Left ventricle myocardium inferior (tissue), 1 donor: ENCODE results near the gene MYLK3. TPM values are rescaled to one million over a fixed set of nuclear protein-coding genes. Genes with fewer than 3 reads are reported as not detected.

ENCODE experiments used
- DNase-seq: peaks from one replicate; pipeline ENCODE4 v3.0.0-alpha.2; 2020
- H3K27ac ChIP-seq: fragments of 200-600 bp; replicated peaks from 2 replicates; pipeline ENCODE4 v1.8.0; 2021
- H3K27me3 ChIP-seq: fragments of 200-600 bp; 2 replicates; pipeline ENCODE4 v1.8.0; 2021; ENCODE audit warnings: low read depth
- H3K36me3 ChIP-seq: fragments of 200-600 bp; 2 replicates; pipeline ENCODE4 v1.8.0; 2021
- H3K4me1 ChIP-seq: fragments of 200-600 bp; 2 replicates; pipeline ENCODE4 v1.8.0; 2021
- H3K4me3 ChIP-seq: fragments of 200-600 bp; 2 replicates; pipeline ENCODE4 v1.8.0; 2021; ENCODE audit warnings: mild to moderate bottlenecking, moderate library complexity
- H3K9me3 ChIP-seq: fragments of 200-600 bp; replicated peaks from 2 replicates; pipeline ENCODE4 v1.8.0; 2021
- CTCF ChIP-seq: fragments of 200-600 bp; IDR thresholded peaks from 2 replicates; pipeline ENCODE4 v1.8.0; 2021; ENCODE audit warnings: antibody characterized with exemption, mild to moderate bottlenecking, borderline replicate concordance
- intact Hi-C: fragments of 100-400 bp; cut with micrococcal nuclease; formaldehyde crosslinking; loops from one replicate; pipeline ENCODE4 v1.11.0; 2022
- total RNA-seq: library from RNA; stranded (reverse); fragmentation: NEBNext Ultra II Directional; extraction: Animal tissue kit (Norgen Biotek cat#: 25700); gene quantifications from one replicate; pipeline ENCODE4 v1.2.1, GENCODE V29; 2021
- donor health status: DM: no; HTN: yes; CAD: no; lungs with severe emphysema.

The MYLK3 gene
- total RNA-seq, 1 donor from 2014 or later, result 256 TPM

- Histone ChIP-seq H3K4me3 (no peak overlapping the region), H3K9me3 (no peaks in the 10 kb centered on the region), H3K27ac (no peak overlapping the region), H3K27me3 (no peaks in the 10 kb centered on the region), H3K4me1 (peaks cover 20% of the 10 kb centered on the region), H3K36me3 (no peaks in the 10 kb centered on the region)
- TF ChIP-seq CTCF, result no peak
- intact Hi-C loops, result no loop called here
- DNase-seq, result no peak
These were observed 20.7 kb upstream of the MYLK3 start for GRCh38 chr16:46768809-46769208.

GRCh38 chr16:46765050-46765449 is 16.9 kb upstream of the MYLK3 start:
- Histone ChIP-seq H3K36me3 (no peaks in the 10 kb centered on the region), H3K27ac (peak overlapping the region; percentile 96), H3K27me3 (peaks cover under 1% of the 10 kb centered on the region), H3K9me3 (no peaks in the 10 kb centered on the region), H3K4me1 (peaks cover 22% of the 10 kb centered on the region), H3K4me3 (no peak overlapping the region)
- intact Hi-C loops, result no loop called here
- DNase-seq, result no peak
- TF ChIP-seq CTCF, result no peak

GRCh38 chr16:46763147-46763546 is 15.0 kb upstream of the MYLK3 start:
- Histone ChIP-seq H3K27me3 (peaks cover 16% of the 10 kb centered on the region), H3K9me3 (no peaks in the 10 kb centered on the region), H3K36me3 (no peaks in the 10 kb centered on the region), H3K27ac (peak overlapping the region; percentile 96), H3K4me1 (peaks cover 31% of the 10 kb centered on the region), H3K4me3 (peak overlapping the region; percentile 62)
- intact Hi-C loops, result no loop called here
- TF ChIP-seq CTCF, result no peak
- peak; percentile 84 for DNase-seq

DNA sequence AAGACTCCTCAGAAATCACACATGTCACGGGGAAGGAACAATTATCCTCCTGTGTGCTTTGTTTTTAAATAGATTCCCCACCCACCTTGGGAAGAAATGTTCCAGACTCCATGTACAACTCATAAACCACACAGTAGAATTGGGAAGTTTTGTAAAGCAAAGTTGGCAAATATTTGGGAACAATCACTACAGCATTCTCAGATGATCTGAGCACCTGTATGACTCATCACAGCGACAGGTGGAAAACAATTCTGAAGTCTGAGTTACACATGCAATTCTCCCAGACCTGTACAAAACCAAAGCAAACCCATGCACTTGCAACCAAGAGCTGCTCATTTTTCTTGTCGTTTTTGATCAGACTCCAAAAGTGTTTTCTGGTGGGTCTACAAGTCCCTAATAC is 14.4 kb upstream of the MYLK3 start:
- peak overlapping the region; percentile 96 for H3K27ac ChIP-seq
- no peak for TF ChIP-seq CTCF
- intact Hi-C loops, result no loop called here
- H3K9me3 ChIP-seq, result no peaks in the 10 kb centered on the region
- no peaks in the 10 kb centered on the region for H3K36me3 ChIP-seq
- H3K27me3 ChIP-seq, result peaks cover 16% of the 10 kb centered on the region
- peak overlapping the region; percentile 62 for H3K4me3 ChIP-seq
- H3K4me1 ChIP-seq, result peaks cover 31% of the 10 kb centered on the region
- no peak for DNase-seq

DNA sequence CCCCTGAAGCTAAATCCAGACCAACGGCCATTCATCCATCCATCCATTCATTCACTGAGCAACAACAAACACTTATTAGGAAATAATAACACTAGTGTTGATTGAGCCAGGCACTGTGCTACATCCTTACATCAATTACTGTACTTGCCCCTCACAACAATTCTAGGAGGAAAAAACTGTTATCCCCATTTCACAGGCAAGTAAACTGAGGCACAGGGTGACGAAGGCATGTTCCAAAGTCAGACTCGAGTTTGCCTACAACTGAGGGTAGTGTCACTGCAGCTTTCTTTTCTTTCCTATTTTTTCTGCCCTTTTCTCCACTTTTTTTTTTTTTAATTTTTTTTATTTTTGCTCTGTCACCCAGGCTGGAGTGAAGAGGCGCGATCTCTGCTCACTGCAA is 11.2 kb upstream of the MYLK3 start:
- Histone ChIP-seq H3K4me3 (peak overlapping the region; percentile 62), H3K36me3 (no peaks in the 10 kb centered on the region), H3K9me3 (no peaks in the 10 kb centered on the region), H3K27me3 (peaks cover 16% of the 10 kb centered on the region), H3K27ac (peak overlapping the region; percentile 96), H3K4me1 (peaks cover 46% of the 10 kb centered on the region)
- no peak for TF ChIP-seq CTCF
- intact Hi-C loops, result no loop called here
- DNase-seq, result no peak
